Measurements from ENCODE around the gene NEK1. TPM values are rescaled to one million over a fixed set of nuclear protein-coding genes. Genes with fewer than 3 reads are reported as not detected.

NEK1 gene
- total RNA-seq, 2 donors from 2014 or later, result 9.8 to 20.6 TPM

DNA sequence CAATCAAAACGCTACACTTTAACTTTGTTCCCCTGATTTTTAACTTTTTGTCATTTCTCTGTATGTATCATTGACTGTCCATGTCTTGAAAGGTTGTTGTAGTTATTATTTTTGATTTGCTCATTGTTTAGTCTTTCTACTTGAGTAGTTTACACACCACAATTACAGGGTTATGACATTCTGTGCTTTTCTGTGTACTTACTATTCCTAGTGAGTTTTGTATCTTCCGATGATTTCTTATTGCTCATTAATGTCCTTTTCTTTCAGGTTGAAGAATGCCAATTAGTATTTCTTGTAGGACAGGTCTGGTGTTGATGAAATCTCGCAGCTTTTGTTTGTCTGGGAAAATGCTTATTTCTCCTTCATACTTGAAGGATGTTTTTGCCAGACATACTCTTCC, 252.4 kb downstream of the NEK1 start:
- DNase-seq (ENCODE audit: low spot score), result no peak
- H3K27ac Mint-ChIP-seq, result no peak overlapping the region
- no peaks in the 10 kb centered on the region for H3K36me3 Mint-ChIP-seq
- H3K27me3 Mint-ChIP-seq, result peaks cover 15 to 22% of the 10 kb centered on the region in 2 donors
- no peak for ATAC-seq
- H3K9me3 Mint-ChIP-seq, result no peaks in the 10 kb centered on the region
- no peak overlapping the region for H3K4me3 Mint-ChIP-seq
- H3K4me1 Mint-ChIP-seq (ENCODE audit: low read depth in 2 of 2), result no peaks in the 10 kb centered on the region

DNA sequence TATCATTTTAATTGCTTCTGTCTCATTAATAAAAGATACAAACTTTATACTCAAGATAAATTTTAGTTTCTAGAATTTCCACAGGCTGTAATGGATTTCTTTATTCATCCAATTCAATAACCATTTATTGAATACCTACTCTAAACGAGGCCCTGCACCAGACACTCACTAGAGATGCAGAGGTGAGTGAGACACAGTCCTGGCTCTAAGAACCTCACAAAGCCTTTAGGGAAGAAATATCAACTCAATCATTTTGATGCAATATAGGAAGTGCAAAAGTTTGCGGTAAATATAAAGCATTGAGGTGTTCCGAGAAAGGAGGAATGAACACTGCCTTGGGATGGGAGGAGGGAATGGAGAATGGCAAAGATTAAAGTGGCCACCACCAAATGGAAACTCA, 260.0 kb downstream of the NEK1 start:
- ATAC-seq, result no peak
- Mint-ChIP-seq H3K4me1 (ENCODE audit: low read depth in 2 of 2) (no peaks in the 10 kb centered on the region), H3K9me3 (no peaks in the 10 kb centered on the region), H3K27me3 (peaks cover 3 to 12% of the 10 kb centered on the region in 2 donors), H3K36me3 (no peaks in the 10 kb centered on the region), H3K4me3 (no peak overlapping the region), H3K27ac (no peak overlapping the region)
- no peak for DNase-seq (ENCODE audit: low spot score)

DNA sequence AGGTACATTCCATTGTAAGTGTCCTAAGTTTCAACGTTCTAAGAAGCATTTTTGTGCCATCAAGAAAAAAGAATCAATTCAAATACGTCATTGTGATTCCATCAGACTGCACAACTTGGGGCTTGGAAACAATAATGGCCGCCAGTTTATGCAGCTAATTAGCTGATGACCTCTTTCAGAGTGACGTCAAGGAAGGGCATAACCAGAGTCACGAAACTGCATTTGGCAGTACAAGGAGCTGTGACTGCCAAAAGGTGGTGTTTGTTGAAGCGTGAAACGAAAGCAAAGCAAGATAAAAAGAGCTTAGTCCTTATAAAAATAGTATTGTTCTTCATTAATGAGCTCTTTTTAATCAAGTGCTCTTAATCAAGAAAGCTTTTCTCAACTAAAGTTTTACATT, 260.5 kb downstream of the NEK1 start:
- Mint-ChIP-seq H3K4me3 (no peak overlapping the region), H3K9me3 (no peaks in the 10 kb centered on the region), H3K36me3 (no peaks in the 10 kb centered on the region), H3K27me3 (peaks cover 3 to 12% of the 10 kb centered on the region in 2 donors), H3K4me1 (ENCODE audit: low read depth in 2 of 2) (no peaks in the 10 kb centered on the region), H3K27ac (no peak overlapping the region)
- no peak for ATAC-seq
- no peak for DNase-seq (ENCODE audit: low spot score)

DNA sequence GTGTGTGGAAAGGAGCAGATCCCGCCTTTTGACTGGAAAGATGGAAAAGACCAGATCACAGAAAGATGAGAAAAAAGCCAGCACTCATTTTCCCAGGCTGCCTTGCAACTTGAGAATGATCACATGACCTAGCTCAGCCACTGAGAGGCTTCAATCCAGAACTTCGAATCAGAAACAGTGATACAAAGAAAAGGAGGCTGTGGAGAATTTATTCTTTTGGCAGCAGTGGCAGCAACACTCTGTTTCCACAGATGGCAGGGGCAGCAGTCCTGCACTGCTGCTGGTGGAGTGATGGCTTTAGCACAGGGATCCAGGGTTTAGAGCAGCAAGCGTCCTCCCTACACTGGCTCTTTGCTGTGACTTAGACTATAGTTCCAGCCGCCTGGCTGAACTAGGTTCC, 263.8 kb downstream of the NEK1 start:
- Mint-ChIP-seq H3K27ac (no peak overlapping the region), H3K9me3 (no peaks in the 10 kb centered on the region), H3K27me3 (peaks cover 3 to 12% of the 10 kb centered on the region in 2 donors), H3K4me1 (ENCODE audit: low read depth in 2 of 2) (no peaks in the 10 kb centered on the region), H3K4me3 (no peak overlapping the region), H3K36me3 (no peaks in the 10 kb centered on the region)
- no peak for ATAC-seq
- no peak for DNase-seq (ENCODE audit: low spot score)

DNA sequence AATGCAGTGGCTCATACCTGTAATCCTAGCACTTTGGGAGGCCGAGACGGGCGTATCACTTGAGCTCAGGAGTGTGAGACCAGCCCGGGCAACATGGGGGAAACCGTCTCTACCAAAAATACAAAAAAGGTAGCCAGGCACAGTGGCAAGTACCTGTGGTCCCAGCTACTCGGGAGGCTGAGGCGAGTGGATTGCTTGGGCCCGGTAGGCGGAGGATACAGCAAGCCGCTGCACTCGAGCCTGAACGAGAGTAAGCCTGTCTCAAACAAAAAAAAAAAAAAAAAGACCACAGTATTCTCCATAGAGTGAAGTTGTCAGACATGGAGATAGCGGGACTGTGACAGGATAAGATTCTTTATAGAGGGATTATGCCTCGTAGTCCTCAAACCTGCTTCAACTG, 265.5 kb downstream of the NEK1 start:
- H3K27ac Mint-ChIP-seq, result no peak overlapping the region
- ATAC-seq, result no peak
- H3K27me3 Mint-ChIP-seq, result peaks cover 3 to 8% of the 10 kb centered on the region in 2 donors
- no peaks in the 10 kb centered on the region for H3K9me3 Mint-ChIP-seq
- no peak for DNase-seq (ENCODE audit: low spot score)
- no peak overlapping the region for H3K4me3 Mint-ChIP-seq
- no peaks in the 10 kb centered on the region for H3K36me3 Mint-ChIP-seq
- no peaks in the 10 kb centered on the region for H3K4me1 Mint-ChIP-seq (ENCODE audit: low read depth in 2 of 2)

GRCh38 chr4:169345316-169345721, 267.1 kb downstream of the NEK1 start:
- Mint-ChIP-seq H3K4me3 (no peak overlapping the region), H3K4me1 (ENCODE audit: low read depth in 2 of 2) (no peaks in the 10 kb centered on the region), H3K27ac (no peak overlapping the region), H3K27me3 (no peaks in the 10 kb centered on the region), H3K9me3 (no peaks in the 10 kb centered on the region), H3K36me3 (no peaks in the 10 kb centered on the region)
- DNase-seq (ENCODE audit: low spot score) (no peak), ATAC-seq (no peak)

Other genes starting within 250 kb of the NEK1 start
- 10 to 100 TPM; 21.8 to 24.9 TPM for gene CLCN3, start 8.0 kb upstream of the NEK1 start, total RNA-seq
- 10 to 100 TPM; 22.3 to 25.9 TPM for gene HPF1, start 145.4 kb upstream of the NEK1 start, total RNA-seq